HG03432 (cell line): ENCODE results near the gene PLPP7.
"Not testable (repeated sequence)": the region's sequence is repeated elsewhere in the genome, so short reads cannot be mapped to it uniquely, and the experiment has no call there.

ENCODE experiments used
- ATAC-seq: cut with Tn5 transposase; IDR thresholded peaks from one replicate; pipeline ENCODE4 v1.9.1; 2021; ENCODE audit warnings: mild to moderate bottlenecking, moderate library complexity; ENCODE audit not compliant: unreplicated experiment

PLPP7 gene

DNA sequence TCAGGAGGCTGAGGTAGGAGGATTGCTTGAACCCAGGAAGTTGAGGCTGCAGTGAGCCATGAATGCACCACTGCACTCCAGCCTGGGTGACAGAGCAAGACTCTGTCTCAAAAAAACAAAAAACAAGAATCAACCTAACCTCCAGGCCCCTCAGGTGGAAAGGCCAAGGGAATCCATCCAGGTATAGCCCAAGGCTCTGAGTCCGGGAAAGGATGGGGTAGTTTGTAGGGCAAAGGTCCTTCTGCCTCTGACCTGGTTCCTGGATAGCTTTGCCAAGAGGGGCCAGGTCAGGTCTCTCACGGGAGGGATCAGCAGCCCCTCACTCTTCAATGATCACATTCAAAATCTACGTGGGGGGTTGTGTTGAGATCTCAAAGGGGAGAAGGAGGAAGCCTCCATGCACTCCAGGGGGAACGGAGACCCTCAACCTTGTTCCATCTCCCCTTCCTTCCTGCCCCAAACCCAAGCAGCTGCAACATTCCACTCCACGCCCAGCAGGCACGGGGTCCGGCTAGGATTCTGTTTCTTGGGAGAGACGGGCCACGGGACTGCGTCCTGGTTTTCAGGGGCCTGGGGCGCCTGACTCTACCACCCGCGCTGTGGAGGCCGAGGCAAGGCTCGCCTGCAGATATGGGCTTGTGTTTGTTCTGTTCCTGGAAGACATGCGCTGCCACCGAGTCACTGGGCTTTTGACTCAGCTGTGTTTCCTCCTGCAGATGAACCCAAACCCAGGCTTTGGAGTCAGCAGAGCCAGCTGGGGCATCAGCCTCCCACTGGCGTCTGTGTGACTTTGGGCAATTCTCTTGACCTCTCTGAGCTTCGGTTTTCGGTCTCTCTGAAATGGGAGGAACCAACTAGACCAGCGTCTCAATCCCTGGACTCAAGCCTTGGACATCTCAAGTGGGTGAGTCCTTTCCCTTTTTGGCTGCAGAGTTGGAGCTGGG is 35.5 kb downstream of the PLPP7 start:
- no peak for ATAC-seq

DNA sequence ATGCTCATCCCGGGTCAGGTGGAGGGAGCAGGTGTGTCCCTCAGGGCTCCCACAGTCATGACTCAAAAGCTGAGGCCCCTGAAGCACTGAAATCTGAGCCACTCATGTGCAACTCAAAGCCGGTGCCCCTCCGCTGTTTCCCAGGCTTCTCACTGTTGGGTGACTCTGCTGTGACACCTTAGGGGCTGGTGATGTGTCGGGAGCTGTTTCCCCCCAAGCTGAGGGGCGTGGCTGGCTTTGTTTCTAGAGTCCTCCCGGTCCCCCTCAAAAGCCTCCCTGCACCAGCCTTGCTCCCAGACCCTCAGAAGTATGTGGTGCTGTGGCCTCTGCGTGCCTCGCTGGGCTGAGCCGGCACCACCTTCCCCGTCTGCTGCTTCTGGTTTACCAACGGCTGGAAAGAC is 39.7 kb downstream of the PLPP7 start:
- no peak for ATAC-seq

DNA sequence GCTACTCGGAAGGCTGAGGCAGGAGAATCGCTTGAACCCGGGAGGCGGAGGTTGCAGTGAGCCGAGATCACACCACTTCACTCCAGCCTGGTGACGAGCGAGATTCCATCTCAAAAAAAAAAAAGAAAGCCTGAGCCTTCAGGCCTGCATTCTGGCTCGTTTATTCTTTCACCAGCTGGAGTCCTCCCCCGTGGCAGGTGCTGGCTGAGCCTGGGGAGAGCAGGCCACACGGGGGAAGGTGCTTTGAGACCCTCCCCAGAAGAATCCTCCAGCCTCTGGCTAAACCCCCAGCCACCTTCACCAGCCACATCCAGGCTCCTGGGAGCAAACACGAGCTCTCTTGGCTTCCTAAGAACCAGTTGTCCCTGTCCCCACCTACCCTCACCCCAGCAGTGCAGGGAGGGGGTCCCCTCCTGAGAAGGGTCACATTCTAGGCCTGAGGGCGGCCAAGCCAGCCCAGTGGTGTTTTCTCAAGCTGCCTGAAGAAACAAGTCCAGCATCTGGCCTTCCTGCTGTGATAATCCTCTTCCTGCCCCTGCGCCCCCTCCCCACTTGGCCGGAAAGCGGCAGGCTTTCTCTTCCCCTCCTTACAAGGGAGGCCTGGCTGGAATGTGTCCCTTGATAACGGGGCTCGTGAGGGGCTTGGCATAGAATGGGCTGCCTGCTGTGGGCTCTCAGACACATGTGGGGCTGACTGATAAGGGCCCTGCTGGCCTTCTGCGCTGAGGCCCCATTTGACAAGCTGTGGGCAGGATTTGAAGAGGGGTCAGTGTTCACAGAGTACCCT is 41.5 kb downstream of the PLPP7 start:
- no peak for ATAC-seq

DNA sequence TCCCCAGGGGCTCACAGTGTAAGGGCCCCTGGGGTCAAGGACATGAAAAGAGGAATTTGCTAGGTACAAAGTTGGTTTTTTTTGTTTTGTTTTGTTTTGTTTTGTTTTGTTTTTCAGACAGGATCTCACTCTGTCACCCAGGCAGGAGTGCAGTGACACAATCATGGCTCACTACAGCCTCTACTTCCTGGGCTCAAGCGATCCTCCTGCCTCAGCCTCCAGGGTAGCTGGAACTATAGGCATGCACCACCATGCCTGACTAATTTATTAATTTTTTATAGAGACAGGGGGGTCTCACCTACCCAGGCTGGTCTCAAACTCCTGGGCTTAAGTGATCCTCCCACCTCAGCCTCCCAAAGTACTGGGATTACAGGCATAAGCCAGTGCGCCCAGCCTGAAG is 42.5 kb downstream of the PLPP7 start:
- not testable (repeated sequence) for ATAC-seq

DNA sequence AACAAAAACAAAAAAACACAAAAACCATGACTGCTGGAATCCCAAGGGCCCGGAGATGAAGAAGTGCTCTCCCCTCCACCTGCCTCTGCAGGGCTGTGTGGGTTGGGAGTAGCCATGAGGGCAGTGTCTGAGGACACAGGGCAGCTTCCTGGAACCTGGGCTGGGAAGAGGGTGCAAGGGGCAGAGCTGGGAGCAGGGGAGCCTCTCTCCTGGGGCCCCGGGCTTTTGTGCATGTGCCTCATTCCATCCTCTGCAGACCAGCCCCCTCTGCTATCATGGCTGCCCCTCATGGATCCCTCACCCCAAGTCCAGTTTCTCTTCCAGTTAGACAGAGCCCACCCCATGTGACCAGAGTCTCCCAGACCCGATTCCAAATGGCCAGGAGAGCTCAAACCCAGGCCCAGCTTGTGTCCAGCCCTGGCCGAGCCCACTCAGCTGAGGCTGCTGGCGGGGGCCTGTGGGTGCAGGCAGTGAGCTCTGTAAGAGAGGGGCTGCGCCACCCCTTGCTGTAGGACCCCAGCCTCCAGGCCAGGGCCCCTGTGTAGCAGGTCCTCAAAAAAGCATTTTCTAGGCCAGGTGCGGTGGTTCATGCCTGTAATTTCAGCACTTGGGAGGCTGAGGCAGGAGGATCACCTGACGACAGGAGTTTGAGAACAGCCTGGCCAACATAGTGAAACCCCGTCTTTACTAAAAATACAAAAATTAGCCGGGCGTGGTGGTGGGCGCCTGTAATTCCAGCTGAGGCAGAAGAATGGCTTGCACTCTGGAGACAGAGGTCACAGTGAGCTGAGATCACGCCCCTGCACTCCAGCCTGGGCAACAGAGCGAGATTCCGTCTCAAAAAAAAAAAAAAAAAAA is 44.5 kb downstream of the PLPP7 start:
- no peak for ATAC-seq

GRCh38 chr9:131334629-131335367 is 45.3 kb downstream of the PLPP7 start:
- no peak for ATAC-seq

DNA sequence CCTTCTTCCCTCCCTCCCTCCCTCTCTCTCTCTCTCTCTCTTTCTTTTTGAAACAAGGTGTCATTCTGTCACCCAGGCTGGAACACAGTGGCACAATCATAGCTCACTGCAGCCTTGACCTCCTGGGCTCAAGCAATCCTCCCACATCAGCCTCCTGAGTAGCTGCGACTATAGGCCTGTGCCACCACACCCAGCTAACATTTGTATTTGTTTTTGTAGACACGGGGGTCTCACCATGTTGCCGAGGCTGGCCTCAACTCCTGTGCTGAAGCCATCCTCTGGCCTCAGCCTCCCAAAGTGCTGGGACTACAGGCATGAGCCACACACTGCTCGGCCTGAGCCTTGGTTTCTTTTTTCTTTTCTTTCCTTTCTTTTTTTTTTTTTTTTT is 45.8 kb downstream of the PLPP7 start:
- ATAC-seq, result no peak

DNA sequence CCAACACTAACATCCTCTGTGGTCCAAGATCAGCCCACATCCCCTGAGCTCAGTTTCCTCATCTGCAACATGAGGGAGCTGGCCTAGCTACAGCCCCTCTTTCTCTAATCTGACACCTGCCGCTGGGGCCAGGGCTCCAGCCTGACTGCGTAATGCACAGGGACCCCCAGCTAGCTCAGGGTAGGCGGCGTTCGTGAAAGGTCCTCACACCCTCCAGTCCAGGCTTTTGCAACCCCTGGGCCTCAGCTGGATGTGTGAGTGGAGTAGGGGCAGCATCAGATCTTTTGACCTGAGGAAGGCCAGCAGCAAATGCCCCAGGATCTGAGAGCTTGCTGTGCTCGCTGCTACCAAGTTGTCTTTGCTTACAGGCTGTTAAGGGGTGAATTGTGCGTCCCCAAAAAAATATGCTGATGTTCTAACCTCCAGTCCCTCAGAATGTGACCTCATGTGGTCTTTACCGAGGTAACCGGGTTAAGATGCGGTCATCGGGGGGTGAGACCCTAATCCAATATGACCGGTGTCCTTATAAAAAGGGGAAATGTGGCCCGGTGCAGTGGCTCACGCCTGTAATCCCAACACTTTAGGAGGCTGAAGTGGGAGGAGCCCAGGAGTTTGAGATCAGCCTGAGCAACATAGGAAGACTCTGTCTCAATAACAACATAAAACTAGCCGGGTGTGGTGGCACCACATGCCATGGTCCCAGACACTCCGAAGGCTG is 47.8 kb downstream of the PLPP7 start:
- no peak for ATAC-seq

GRCh38 chr9:131339212-131339611 is 49.7 kb downstream of the PLPP7 start:
- not testable (repeated sequence) for ATAC-seq

DNA sequence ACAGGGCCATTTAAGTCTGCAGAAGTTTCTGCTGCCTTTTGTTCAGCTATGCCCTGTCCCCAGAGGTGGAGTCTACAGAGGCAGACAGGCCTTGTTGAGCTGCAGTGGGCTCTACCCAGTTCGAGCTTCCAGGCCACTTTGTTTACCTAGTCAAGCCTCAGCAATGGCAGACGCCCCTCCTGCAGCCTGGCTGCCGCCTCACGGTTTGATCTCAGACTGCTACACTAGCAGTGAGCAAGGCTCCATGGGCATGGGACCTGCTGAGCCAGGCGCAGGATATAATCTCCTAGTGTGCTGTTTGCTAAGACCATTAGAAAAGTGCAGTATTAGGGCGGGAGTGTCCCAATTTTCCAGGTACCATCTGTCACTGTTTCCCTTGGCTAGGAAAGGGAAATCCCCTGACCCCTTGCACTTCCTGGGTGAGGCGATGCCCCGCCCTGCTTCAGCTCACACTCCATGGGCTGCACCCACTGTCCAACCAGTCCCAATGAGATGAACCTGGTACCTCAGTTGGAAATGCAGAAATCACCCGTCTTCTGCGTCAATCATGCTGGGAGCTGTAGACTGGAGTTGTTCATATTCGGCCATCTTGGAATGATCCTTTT is 55.5 kb downstream of the PLPP7 start:
- ATAC-seq, result not testable (repeated sequence)

GRCh38 chr9:131346559-131346958 is 57.0 kb downstream of the PLPP7 start:
- ATAC-seq, result no peak

GRCh38 chr9:131347376-131348020 is 58.0 kb downstream of the PLPP7 start:
- no peak for ATAC-seq

GRCh38 chr9:131348631-131349521 is 59.4 kb downstream of the PLPP7 start:
- no peak for ATAC-seq

- no peak for ATAC-seq
These were observed 60.0 kb downstream of the PLPP7 start for GRCh38 chr9:131349522-131349880.

DNA sequence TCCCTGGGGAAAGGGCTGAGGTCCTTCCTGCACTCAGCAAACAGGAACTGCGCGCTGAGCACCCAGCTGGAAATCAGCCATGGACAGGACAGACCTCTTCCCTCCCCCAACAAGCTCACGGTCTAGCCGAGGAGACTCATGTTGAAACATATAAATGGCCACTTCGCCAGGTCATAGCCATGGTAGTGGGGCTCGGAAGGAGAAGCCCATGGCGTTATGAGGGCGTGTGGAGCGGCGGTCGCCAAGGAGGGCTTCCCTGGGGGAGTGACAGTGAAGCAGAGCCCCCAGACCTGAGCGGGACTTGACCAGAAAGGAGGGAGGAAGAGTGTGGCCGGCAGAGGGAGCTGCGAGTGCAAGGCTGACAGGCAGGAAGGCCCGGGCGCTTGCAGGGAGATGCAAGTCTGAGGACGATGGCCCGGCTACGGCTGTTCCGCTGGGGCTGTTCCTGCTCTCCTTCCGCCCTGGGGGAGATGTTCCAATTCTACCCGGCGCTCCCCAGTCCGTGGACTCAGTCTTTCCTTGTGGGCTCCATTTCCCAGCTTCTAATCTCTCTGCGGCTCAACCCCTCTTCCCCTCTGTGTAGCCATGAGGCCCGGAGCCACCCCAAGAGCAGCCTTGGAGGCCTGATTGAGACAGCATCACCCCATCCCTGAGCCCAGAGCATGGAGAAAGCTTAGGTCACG is 60.5 kb downstream of the PLPP7 start:
- peak; percentile 55 for ATAC-seq

DNA sequence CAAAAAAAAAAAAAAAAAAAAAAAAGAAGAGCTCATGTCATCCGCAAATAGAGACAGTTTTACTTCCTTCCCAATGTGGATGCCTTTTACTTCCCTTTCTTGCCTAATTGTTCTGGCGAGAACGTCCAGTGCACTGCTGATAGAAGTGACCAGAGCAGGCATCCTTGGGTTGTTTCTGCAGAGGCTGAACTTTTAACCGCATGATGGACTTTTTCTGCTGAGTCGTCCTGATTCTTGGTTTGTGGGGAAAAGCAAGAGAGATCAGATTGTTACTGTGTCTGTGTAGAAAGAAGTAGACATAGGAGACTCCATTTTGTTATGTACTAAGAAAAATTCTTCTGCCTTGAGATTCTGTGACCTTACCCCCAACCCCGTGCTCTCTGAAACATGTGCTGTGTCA is 67.0 kb downstream of the PLPP7 start:
- ATAC-seq, result not testable (repeated sequence)

GRCh38 chr9:131358556-131358955 is 69.0 kb downstream of the PLPP7 start:
- ATAC-seq, result no peak
